ENCODE results near the gene HPN.

DNA sequence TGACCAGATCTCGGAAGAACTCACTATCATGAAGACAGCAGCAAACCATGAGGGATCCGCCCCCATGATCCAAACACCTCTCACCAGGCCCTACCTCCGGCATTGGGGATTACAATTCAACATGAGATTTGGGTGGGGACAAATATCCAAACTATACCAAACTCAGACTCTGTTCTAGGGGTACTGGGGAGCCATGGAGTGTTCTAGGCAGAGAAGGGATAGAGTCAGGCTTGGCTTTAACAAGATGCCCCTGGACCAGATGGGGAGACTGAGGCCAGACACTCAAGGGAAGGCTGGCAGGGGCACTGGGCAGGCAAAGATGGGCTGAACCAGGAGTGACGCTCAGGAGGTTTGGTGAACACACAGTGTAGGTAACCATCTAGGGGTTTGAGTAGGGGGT lies 23.1 kb upstream of the HPN start:
- TF ChIP-seq, protein P1, sequence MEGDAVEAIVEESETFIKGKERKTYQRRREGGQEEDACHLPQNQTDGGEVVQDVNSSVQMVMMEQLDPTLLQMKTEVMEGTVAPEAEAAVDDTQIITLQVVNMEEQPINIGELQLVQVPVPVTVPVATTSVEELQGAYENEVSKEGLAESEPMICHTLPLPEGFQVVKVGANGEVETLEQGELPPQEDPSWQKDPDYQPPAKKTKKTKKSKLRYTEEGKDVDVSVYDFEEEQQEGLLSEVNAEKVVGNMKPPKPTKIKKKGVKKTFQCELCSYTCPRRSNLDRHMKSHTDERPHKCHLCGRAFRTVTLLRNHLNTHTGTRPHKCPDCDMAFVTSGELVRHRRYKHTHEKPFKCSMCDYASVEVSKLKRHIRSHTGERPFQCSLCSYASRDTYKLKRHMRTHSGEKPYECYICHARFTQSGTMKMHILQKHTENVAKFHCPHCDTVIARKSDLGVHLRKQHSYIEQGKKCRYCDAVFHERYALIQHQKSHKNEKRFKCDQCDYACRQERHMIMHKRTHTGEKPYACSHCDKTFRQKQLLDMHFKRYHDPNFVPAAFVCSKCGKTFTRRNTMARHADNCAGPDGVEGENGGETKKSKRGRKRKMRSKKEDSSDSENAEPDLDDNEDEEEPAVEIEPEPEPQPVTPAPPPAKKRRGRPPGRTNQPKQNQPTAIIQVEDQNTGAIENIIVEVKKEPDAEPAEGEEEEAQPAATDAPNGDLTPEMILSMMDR (IDR thresholded peaks at IDR 0.05; ENCODE audit: low read depth, low read length) = no peak
- no peak for TF ChIP-seq EZH2phosphoT487 (IDR thresholded peaks at IDR 0.05; ENCODE audit: low read depth)

Data from OCI-LY3 (cell line).